OCI-M1 (cell line): ENCODE results near the gene TBC1D9.
"Not testable (repeated sequence)": the region's sequence is repeated elsewhere in the genome, so short reads cannot be mapped to it uniquely, and the experiment has no call there.

Experiments used
- DNase-seq: peaks from one replicate; lab custom pipeline; 2025; lab: John Stamatoyannopoulos, UW

Gene TBC1D9

DNA sequence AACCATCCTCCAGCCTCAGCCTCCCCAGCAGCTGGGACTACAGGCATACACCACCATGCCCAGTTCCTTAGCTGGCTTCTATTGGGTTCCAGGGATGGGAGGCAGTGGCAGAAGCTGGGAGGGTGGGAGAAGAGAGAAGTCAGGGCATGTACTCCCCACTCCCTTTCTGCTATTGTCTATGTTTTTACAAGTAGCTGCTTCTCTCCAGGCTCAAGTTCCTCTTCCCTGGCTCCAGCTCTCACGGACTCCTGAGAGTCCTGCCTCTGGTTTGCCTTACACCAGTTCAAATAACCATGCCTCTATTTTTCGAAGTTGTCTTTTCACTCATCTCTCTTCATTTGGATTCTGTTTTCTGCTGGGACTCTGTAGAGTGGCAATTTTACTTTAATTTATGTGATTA, 2.9 kb downstream of the TBC1D9 start:
- DNase-seq: no peak

GRCh38 chr4:140752291-140753068, 3.7 kb downstream of the TBC1D9 start:
- no peak for DNase-seq

DNA sequence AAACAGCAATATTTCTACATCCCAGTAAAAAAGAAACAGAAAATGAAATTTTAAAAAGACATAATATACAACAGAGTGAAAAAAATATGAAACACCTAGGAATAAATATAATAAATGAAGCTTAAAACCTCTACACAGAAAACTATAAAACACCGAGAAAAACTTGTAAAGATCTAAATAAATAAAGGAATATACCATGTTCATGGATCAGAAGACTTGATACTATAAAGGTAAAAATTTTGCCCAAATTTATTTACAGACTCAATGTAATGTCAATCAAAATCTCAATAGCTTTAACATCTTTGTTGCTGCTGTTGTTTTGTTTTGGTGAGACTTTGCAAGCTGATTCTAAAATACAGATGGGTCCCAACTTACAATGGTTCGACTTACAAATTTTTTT, 5.7 kb downstream of the TBC1D9 start:
- no peak for DNase-seq

DNA sequence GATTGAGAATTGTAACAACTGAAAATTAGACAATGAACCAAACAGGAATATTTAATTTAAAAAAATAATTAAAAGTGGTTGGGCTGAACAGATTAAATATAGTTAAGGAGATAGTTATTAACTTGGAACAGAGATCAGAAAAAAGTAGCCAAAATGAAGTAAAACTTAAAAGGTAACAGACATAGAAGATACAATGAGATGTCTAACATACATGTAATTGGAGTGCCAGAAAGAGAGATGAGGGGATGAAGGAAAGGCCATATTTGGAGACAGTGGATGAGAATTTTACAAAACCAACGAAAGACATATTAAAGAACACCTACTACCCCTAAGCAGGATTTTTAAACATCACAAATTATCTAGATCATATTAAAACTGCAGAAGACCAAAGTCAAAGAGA, 8.0 kb downstream of the TBC1D9 start:
- no peak for DNase-seq

DNA sequence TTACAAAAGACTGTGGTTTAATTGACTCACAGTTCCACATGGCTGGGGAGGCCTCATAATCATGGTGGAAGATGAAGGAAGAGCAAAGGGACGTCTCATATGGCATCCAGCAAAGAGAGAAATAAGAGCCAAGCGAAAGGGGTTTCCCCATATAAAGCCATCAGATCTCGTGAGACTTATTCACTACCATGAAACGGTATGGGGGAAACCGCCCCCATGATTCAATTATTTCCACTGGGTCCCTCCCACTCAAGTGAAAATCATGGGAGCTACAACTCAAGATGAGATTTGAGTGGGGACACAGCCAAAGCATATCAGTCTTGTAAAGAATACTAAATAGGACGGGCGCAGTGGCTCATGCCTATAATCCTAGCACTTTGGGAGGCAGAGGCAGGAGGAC, 9.6 kb downstream of the TBC1D9 start:
- DNase-seq: not testable (repeated sequence)

- DNase-seq: no peak
Observed at GRCh38 chr4:140744421-140744820, 11.8 kb downstream of the TBC1D9 start.

GRCh38 chr4:140743194-140743931, 12.8 kb downstream of the TBC1D9 start:
- DNase-seq: peak; percentile 60

GRCh38 chr4:140742838-140743193, 13.4 kb downstream of the TBC1D9 start:
- DNase-seq: no peak

DNA sequence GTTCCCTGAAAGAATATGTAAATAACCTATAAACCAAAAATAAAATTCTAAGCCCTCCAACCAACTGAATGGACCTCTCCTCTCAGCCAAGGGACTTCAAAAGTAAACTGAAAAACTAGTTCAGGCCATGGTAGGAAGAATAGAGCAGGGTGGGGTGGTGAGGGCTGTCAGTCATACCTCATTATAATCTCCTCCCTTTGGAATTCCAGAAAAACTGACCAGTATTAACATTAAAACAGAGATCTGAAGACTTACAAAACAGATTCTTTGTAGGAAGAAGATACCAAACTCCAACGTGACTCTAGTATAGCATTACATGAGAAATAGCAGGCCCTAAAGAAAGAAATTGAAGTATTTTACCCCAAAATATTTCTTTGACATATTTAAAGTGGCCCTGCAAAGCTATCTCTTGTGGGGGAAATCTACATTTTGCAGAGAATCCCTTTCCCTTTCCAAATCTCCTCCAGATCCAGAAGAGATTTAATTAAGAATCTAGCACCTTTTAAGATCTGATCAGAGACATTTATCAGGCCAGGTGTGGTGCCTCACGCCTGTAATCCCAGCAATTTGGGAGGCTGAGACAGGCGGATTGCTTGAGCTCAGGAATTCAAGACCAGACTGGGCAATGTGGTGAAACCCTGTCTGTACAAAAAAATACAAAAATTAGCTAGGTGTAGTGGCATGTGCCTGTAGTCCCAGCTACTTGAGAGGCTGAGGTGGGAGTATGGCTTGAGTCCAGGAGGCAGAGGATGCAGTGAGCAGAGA, 15.1 kb downstream of the TBC1D9 start:
- DNase-seq: no peak

DNA sequence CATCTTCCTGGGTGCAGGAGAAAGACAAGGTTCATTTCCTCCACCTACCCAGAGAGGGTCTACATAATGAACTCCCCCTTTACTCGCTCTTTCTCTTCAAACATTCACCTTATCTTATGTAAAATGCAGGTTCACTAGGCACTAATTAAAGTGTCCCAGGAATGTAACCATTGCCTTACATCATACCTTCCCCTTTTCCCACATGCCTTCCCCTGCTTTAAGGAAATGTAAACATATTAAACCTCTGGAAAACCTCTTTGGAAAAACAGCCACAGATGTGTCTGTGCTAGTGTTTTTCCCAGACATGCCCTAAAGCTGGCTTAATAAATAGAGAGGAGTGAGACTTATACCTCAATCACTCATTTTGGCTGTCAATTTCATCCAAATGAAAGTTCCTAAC, 15.8 kb downstream of the TBC1D9 start:
- DNase-seq: no peak

GRCh38 chr4:140739971-140740370, 16.2 kb downstream of the TBC1D9 start:
- no peak for DNase-seq

- no peak for DNase-seq
Observed at GRCh38 chr4:140738139-140738538, 18.0 kb downstream of the TBC1D9 start.

- no peak for DNase-seq
Observed at GRCh38 chr4:140736669-140737343, 19.4 kb downstream of the TBC1D9 start.

GRCh38 chr4:140735779-140736391, 20.3 kb downstream of the TBC1D9 start:
- DNase-seq: no peak

- no peak for DNase-seq
Observed at GRCh38 chr4:140735317-140735716, 20.9 kb downstream of the TBC1D9 start.

DNA sequence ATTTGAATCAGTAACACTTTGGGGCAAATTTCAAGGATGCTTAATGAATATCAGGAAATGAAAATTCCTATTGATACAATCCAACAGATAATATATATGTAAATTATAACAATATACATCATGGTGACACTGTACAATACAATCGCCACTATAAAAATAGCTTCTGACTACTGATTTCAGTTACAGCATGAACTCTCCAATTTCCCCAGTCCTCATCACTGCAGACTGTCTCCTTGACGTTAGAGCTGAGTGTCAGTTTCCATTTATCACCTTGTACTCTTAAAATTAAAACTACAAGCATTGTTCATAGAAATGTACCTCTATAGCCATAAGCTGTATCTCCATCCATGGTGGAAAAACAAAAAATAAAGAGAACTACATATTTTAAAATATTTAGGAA, 23.4 kb downstream of the TBC1D9 start:
- no peak for DNase-seq

GRCh38 chr4:140729344-140730049, 26.7 kb downstream of the TBC1D9 start:
- DNase-seq: no peak

DNA sequence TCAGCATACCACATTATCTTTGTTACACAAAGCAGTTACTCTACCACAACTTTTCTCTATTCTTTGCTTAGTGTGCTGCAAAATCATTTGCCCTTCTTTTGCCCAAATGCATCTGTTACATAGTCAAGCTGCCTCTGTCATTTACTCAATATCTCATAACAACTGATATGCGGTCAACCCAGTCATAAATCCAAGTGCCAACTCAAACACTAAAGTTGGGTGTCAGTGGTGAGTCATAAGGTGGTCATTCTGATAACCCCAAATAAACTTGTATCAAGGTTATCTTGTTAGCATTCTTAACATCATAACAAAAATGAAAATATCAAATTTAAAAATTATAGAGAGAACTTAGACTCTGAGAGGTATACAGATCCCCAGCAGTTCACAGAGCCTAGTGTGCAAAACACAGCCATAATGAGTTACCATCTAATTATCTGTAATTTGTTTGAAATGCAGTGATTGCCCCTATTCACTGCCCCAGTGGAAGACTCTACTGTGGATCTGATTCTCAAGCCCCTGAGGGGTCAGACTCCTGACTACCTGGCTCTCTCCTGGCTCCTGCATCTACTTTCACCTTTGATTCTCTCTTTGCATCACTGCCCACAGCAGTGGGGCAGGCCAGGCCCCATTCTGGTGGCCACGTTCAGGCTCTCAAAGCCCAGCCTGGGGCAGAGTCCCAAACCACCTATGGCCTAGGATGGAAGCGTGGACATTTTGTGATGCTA, 29.2 kb downstream of the TBC1D9 start:
- DNase-seq: no peak

DNA sequence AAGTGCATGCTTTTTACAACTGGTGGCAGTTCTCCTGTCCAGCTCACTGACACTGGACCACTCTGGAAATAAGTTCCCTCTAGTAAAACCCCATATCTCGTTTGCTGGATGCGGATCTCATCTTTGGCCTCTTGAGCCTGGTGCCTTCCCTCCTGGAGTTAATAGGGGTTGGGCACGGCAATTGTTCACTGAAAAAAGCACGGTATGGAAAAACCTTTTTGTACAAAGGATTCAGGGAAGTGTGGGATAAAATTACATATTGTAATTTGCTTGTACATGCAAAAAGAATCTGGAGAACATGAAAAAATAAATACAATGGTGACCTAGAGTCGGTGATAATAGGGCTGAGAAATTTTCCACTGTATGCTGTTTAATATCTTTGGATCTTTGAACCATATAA, 30.6 kb downstream of the TBC1D9 start:
- no peak for DNase-seq

- DNase-seq: no peak
Observed at GRCh38 chr4:140724760-140725159, 31.4 kb downstream of the TBC1D9 start.
